MM.1S (cell line): ENCODE measurements around the gene MEGF9.

ENCODE experiments used
- DNase-seq: peaks from one replicate; pipeline ENCODE4 v3.0.0-alpha.2; 2015
- H2AFZ ChIP-seq: fragments of 300-600 bp; sonication (generic); 2 replicates; pipeline ENCODE4 v1.6.0; 2016; ENCODE audit warnings: antibody characterized with exemption, low read length
- H3F3A ChIP-seq: fragments of 300-600 bp; sonication (generic); 2 replicates; pipeline ENCODE4 v1.6.1; 2016; ENCODE audit warnings: mild to moderate bottlenecking, antibody characterized with exemption, low read length, moderate library complexity, mixed read lengths; ENCODE audit not compliant: insufficient read depth
- H3K27ac ChIP-seq: fragments of 300-600 bp; sonication (generic); 2 replicates; pipeline ENCODE4 v1.5.1; 2016; ENCODE audit warnings: mild to moderate bottlenecking, low read length
- H3K27me3 ChIP-seq: fragments of 300-600 bp; sonication (generic); replicated peaks from 2 replicates; pipeline ENCODE4 v1.6.0; 2016; ENCODE audit warnings: low read length; ENCODE audit not compliant: insufficient read depth
- H3K36me3 ChIP-seq: fragments of 300-600 bp; sonication (generic); replicated peaks from 2 replicates; pipeline ENCODE4 v1.6.1; 2016; ENCODE audit warnings: mild to moderate bottlenecking, low read length, mixed read lengths; ENCODE audit not compliant: insufficient read depth
- H3K4me1 ChIP-seq: fragments of 300-600 bp; sonication (generic); 2 replicates; pipeline ENCODE4 v1.6.1; 2016; ENCODE audit warnings: low read length, mixed read lengths
- H3K4me2 ChIP-seq: fragments of 300-600 bp; sonication (generic); 2 replicates; pipeline ENCODE4 v1.6.0; 2016; ENCODE audit warnings: low read depth, low read length
- H3K4me3 ChIP-seq: fragments of 300-600 bp; sonication (generic); 2 replicates; pipeline ENCODE4 v1.5.1; 2016; ENCODE audit warnings: low read length, mixed read lengths
- H3K79me2 ChIP-seq: fragments of 300-600 bp; sonication (generic); 2 replicates; pipeline ENCODE4 v1.6.1; 2016; ENCODE audit warnings: mixed run types, low read length, mixed read lengths
- H3K9ac ChIP-seq: fragments of 300-600 bp; sonication (generic); 2 replicates; pipeline ENCODE4 v1.6.1; 2016; ENCODE audit warnings: low read length, mixed read lengths
- H3K9me2 ChIP-seq: fragments of 300-600 bp; sonication (generic); replicated peaks from 2 replicates; pipeline ENCODE4 v1.6.1; 2016; ENCODE audit warnings: mild to moderate bottlenecking, low read length, mixed read lengths; ENCODE audit not compliant: insufficient read depth
- H3K9me3 ChIP-seq: fragments of 300-600 bp; sonication (generic); replicated peaks from 2 replicates; pipeline ENCODE4 v1.6.1; 2016; ENCODE audit warnings: mild to moderate bottlenecking, low read length, mixed read lengths; ENCODE audit not compliant: insufficient read depth
- H4K20me1 ChIP-seq: fragments of 300-600 bp; sonication (generic); 2 replicates; pipeline ENCODE4 v1.6.1; 2016; ENCODE audit warnings: mild to moderate bottlenecking, low read length, moderate library complexity, mixed read lengths; ENCODE audit not compliant: insufficient read depth
- EZH2 ChIP-seq: fragments of 300-600 bp; sonication (generic); optimal IDR thresholded peaks from 2 replicates; pipeline ENCODE3; 2017; ENCODE audit warnings: low read depth, mild to moderate bottlenecking, antibody characterized with exemption, low read length, mixed read lengths
- EZH2phosphoT487 ChIP-seq: fragments of 300-600 bp; sonication (generic); IDR thresholded peaks from 2 replicates; pipeline ENCODE4 v1.6.1; 2018; ENCODE audit warnings: antibody characterized with exemption, low read length
- TF ChIP-seq, protein P1 (sequence below): fragments of 300-600 bp; sonication (generic); IDR thresholded peaks from 2 replicates; pipeline ENCODE4 v1.5.1; 2016; ENCODE audit warnings: antibody characterized with exemption, low read length, mixed read lengths

The MEGF9 gene

DNA sequence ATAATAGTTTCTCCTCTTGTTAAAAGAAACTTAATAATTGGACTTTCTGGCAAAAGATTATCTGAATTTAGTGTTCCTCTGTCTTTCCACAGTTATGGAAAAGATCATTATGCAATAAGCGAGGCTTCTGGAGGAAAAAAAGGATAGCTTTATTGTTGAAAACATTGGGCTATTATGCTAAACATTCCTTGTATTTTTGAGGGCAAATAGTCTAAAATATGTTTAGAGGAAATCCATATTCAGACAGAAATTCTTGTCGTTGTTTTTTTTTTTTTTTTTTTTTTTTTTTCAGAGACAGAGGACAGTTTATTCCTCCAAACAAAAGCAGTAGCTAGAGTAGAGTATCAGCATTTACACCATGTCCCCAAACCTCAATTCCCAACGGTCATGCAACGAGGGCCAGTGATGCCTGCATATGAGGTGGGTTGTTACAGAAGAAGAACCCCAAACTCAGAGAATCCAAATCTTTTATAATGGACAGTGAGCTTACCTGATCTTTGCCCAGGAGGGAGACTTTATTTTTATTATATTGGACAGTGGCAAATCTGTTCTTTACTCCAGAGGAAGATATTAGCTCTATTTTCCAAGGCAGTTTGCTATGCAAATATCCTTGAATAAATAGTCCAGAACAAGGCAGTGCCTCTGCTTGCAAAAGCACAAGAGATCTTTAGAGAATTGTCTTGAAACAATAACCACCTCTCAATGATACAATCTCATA lies 85.9 kb downstream of the MEGF9 start:
- Histone ChIP-seq H3K9ac (no peak overlapping the region), H3K4me2 (no peak overlapping the region), H3K79me2 (no peaks in the 10 kb centered on the region), H3K36me3 (no peaks in the 10 kb centered on the region), H3K9me2 (no peaks in the 10 kb centered on the region), H3K27ac (no peak overlapping the region), H4K20me1 (no peaks in the 10 kb centered on the region), H2AFZ (no peak overlapping the region), H3K27me3 (no peaks in the 10 kb centered on the region), H3K9me3 (no peaks in the 10 kb centered on the region), H3K4me1 (no peaks in the 10 kb centered on the region), H3K4me3 (no peak overlapping the region), H3F3A (no peaks in the 10 kb centered on the region)
- TF ChIP-seq, protein P1, sequence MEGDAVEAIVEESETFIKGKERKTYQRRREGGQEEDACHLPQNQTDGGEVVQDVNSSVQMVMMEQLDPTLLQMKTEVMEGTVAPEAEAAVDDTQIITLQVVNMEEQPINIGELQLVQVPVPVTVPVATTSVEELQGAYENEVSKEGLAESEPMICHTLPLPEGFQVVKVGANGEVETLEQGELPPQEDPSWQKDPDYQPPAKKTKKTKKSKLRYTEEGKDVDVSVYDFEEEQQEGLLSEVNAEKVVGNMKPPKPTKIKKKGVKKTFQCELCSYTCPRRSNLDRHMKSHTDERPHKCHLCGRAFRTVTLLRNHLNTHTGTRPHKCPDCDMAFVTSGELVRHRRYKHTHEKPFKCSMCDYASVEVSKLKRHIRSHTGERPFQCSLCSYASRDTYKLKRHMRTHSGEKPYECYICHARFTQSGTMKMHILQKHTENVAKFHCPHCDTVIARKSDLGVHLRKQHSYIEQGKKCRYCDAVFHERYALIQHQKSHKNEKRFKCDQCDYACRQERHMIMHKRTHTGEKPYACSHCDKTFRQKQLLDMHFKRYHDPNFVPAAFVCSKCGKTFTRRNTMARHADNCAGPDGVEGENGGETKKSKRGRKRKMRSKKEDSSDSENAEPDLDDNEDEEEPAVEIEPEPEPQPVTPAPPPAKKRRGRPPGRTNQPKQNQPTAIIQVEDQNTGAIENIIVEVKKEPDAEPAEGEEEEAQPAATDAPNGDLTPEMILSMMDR = no peak
- no peak for TF ChIP-seq EZH2
- TF ChIP-seq EZH2phosphoT487 = no peak
- DNase-seq = no peak

DNA sequence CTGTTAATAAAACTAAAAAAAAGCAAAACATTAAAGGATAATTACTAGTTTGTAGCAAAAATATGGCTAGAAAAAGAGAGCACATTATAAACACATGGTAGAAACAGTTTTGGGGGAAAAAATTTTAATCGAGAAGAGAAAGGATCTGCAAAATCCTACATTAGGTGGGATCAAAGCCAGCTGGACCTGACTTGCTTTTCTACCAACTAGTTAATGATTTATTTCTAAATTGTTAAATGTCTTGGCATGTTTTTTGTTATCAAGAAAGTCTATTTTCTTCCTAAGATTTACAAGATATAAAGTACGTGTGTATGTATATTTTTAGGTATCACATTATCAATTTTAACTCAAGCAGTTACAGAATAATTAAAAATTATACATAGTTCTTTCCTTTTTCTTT lies 87.2 kb downstream of the MEGF9 start:
- H4K20me1 ChIP-seq = no peaks in the 10 kb centered on the region
- H3K9me2 ChIP-seq = no peaks in the 10 kb centered on the region
- H3K9me3 ChIP-seq = no peaks in the 10 kb centered on the region
- H3K4me1 ChIP-seq = no peaks in the 10 kb centered on the region
- no peak overlapping the region for H3K27ac ChIP-seq
- no peak overlapping the region for H3K9ac ChIP-seq
- H3K79me2 ChIP-seq = no peaks in the 10 kb centered on the region
- no peaks in the 10 kb centered on the region for H3F3A ChIP-seq
- TF ChIP-seq EZH2phosphoT487 (no peak), EZH2 (no peak)
- TF ChIP-seq, protein P1 = no peak
- H3K27me3 ChIP-seq = no peaks in the 10 kb centered on the region
- no peak for DNase-seq
- H3K36me3 ChIP-seq = no peaks in the 10 kb centered on the region
- H2AFZ ChIP-seq = no peak overlapping the region
- no peak overlapping the region for H3K4me2 ChIP-seq
- no peak overlapping the region for H3K4me3 ChIP-seq

DNA sequence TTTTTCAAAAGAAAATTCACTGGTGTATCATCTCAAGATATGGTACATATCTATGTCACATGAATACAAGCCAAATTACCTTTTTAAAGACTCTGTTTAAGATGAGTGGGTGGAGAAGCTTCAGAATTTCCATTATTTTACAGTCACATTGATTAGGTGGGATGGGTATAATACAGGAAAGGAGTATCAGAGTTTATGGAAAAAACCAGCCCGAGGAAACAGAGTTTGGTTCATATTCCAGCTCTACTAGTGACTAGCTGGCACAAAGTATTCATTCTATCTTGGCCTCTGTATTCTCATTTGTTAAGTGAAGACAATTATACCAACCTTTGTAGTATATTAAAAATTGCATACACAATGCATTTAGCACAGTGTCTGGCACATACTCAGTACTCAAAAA lies 87.8 kb downstream of the MEGF9 start:
- Histone ChIP-seq H2AFZ (no peak overlapping the region), H3K4me2 (no peak overlapping the region), H3F3A (no peaks in the 10 kb centered on the region), H3K79me2 (no peaks in the 10 kb centered on the region), H3K27ac (no peak overlapping the region), H3K27me3 (no peaks in the 10 kb centered on the region), H3K9ac (no peak overlapping the region), H3K9me3 (no peaks in the 10 kb centered on the region), H3K36me3 (no peaks in the 10 kb centered on the region), H4K20me1 (no peaks in the 10 kb centered on the region), H3K4me3 (no peak overlapping the region), H3K9me2 (no peaks in the 10 kb centered on the region), H3K4me1 (no peaks in the 10 kb centered on the region)
- no peak for TF ChIP-seq EZH2phosphoT487
- DNase-seq = no peak

DNA sequence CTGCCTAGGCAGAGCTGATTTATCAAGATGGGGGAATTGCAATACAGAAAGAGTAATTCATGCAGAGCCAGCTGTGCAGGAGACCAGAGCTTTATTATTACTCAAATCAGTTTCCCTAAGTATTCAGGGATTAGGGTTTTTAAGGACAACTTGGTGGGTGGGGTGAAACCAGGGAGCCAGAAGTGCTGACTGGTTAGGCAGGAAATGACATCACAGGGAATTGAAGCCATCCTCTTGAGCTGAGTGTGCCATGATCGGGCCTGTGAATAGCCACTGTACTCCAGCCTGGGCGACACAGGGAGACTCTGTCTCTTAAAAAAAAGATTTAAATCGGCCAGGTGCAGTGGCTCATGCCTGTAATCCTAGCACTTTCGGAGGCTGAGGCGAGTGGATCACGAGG lies 89.0 kb downstream of the MEGF9 start:
- no peak for TF ChIP-seq EZH2phosphoT487
- TF ChIP-seq, protein P1 = no peak
- no peak for TF ChIP-seq EZH2
- Histone ChIP-seq H3K4me2 (no peak overlapping the region), H4K20me1 (no peaks in the 10 kb centered on the region), H3K9ac (no peak overlapping the region), H3F3A (no peaks in the 10 kb centered on the region), H3K27ac (no peak overlapping the region), H3K79me2 (no peaks in the 10 kb centered on the region), H3K4me1 (0 out of 2 replicates have a peak, but pooled peaks cover 2% of the 10 kb centered on the region), H3K9me3 (no peaks in the 10 kb centered on the region), H3K4me3 (no peak overlapping the region), H3K36me3 (no peaks in the 10 kb centered on the region), H3K9me2 (no peaks in the 10 kb centered on the region), H3K27me3 (no peaks in the 10 kb centered on the region), H2AFZ (no peak overlapping the region)
- DNase-seq = no peak
